CD4-positive, alpha-beta T cell treated with Interferon alpha-2 for 1 hour (primary cell): Measurements from ENCODE around the gene CMTR1.
"Not testable (repeated sequence)": the region's sequence is repeated elsewhere in the genome, so short reads cannot be mapped to it uniquely, and the experiment has no call there.

ENCODE experiments used
- DNase-seq, 2 donors: peaks; one replicate each; pipeline ENCODE4 v3.0.0-alpha.2; 2020 to 2022

The CMTR1 gene

GRCh38 chr6:37432916-37433656, at the start of gene CMTR1:
Gene CMTR1, plus strand, starts transcription at chr6:37433221. Its CDS starts 2,409 bp downstream, at chr6:37435630.
- peak; percentile 98 to 99 for DNase-seq

GRCh38 chr6:37388578-37388977, 44.4 kb upstream of the CMTR1 start:
- no peak for DNase-seq

GRCh38 chr6:37389857-37390256, 43.2 kb upstream of the CMTR1 start:
- DNase-seq, result no peak

GRCh38 chr6:37391120-37391519, 41.9 kb upstream of the CMTR1 start:
- DNase-seq, result no peak

GRCh38 chr6:37392821-37393220, 40.2 kb upstream of the CMTR1 start:
- DNase-seq, result no peak

- no peak for DNase-seq
These were observed 39.6 kb upstream of the CMTR1 start for GRCh38 chr6:37393381-37393929.

DNA sequence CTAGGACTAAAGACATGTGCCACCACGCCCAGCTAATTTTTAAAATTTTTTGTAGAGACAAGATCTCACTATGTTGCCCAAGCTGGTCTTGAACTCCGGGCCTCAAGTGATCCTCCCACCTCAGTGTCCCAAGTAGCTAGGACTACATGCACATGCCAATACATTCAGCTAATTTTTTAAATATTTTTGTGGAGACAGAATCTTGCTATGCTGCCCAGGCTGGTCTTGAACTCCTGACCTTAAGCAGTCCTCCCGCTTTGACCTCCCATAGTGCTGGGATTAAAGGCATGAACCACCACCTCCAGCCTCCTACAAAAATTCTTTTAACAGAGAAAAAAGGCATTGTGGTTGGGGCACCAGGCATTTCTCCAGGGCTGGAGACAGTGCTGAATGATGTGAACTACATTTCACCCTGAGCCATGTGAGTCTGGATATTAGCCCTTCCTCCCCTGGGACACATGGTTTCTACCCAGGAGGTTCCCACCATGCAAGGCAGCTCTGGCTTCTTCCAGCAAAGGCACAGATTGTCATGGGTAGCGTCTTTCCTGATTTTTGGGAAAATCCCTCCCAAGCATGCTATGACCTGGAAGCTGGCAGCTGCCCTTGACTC, 36.3 kb upstream of the CMTR1 start:
- DNase-seq, result no peak

GRCh38 chr6:37399131-37399530, 33.9 kb upstream of the CMTR1 start:
- no peak for DNase-seq

- DNase-seq, result no peak
These were observed 33.1 kb upstream of the CMTR1 start for GRCh38 chr6:37399795-37400490.

- DNase-seq, result not testable (repeated sequence)
These were observed 31.4 kb upstream of the CMTR1 start for GRCh38 chr6:37401658-37402057.

- no peak for DNase-seq
These were observed 26.2 kb upstream of the CMTR1 start for GRCh38 chr6:37406726-37407341.

DNA sequence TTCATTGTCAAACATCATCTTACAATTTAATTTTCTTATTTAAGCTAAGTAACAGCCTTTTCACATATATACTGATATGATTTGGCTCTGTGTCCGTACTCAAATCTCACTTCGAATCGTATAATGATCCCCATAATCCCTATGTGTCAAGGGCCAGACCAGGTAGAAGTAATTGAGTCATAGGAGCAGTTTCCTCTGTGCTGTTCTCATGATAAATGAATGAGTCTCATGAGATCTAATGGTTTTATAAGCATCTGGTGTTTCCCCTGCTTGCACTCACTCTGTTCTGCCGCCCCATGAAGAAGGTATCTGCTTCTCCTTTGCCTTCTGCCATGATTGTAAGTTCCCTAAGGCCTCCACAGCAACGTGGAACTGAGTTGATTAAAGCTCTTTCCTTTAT, 25.1 kb upstream of the CMTR1 start:
- no peak for DNase-seq

DNA sequence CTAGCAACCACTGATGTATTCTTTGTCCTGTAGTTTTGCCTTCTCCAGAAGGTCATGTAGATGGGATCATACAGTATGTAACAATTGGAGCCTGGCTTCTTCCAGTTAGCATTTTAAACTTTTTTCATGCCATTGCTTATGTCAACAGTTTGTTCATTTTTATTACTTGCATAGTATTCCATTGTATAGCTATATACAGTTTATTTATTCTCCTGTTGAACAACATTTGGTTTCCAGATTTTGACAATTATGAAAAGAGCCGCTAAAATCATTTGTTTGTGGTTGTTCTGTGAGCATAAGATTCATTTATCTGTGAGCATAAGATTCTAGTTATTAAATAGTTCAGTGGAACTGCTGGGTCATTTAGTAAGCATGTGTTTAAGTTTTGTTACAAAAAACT, 23.5 kb upstream of the CMTR1 start:
- no peak for DNase-seq

DNA sequence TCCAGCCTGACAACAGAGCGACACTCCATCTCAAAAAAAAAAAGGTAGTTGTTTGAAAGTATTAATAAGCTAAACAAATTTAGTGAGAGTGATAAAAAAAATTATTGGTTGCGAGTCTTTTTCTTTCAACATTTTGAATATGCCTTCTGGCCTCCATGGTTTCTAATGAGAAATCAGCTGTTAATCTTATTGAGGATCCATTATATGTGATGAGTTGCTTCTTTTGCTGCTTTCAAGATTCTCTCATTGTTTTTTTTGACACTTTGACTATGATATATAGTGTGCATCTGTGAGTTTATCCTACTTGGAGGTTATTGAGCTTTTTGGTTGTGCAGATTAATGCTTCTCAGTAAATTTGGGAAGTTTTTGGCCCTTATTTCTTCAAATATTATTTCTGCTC, 15.6 kb upstream of the CMTR1 start:
- no peak for DNase-seq

- DNase-seq, result no peak
These were observed 14.3 kb upstream of the CMTR1 start for GRCh38 chr6:37418722-37419121.

- no peak for DNase-seq
These were observed 6.7 kb upstream of the CMTR1 start for GRCh38 chr6:37426058-37426944.

DNA sequence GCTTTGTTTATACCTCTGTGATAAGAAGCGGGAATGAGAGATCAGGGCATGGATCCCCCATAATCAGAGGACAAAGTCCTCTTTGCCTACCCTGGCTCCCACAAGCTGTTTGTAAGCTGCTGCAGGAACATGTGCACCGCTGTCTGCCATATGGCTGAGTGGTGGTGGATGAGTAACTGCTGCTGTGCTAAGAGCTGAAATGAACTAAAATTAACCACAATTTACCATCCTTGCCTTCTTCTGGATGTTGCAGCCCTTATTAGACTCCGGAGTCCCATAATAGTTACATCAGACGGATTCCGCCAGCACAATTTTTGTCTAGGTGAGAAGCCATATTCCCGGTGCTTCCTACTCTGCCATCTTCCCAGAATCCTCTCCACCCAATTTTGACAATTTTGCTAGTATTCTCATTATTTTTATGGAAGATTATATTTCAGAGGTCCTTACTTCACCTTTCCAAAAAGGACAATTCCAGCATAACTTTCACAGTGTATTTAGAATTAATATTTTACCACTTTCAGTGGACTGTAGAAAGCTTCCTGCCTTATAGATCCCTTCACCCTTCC, 6.0 kb upstream of the CMTR1 start:
- DNase-seq, result no peak

DNA sequence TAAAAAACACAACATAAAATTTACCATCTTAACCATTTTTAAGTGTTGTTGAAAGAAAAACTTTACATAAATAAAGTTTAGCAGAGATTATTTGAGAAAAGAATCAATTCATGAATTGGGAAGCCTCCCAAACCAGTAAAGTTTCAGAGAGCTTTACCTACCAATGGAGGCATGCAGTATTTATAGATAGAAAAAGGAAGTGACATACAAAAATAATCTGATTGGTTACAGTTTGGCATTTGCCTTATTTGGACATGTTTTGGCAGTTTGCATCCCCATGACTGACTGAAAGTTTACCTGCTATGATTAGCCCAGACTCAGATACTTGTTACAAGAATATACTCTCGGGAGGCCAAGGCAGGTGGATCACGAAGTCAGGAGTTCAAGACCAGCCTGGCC, 3.7 kb upstream of the CMTR1 start:
- no peak for DNase-seq

DNA sequence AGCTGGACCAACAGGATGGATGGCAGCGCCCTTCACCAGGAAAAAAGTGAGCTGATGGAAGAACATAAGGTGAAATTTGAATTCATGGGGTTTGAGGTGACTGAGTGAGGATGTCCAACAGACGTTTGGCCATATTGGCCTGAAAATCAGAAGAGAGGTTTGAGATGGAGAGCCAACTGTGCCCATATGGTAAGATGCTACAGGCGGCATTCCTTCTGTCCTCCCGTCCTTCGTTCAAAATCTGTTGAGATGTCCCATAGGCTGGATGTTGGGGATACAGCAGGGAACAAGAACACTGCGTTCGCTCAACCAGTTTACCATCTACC, 468 bp upstream of the CMTR1 start:
- no peak for DNase-seq

GRCh38 chr6:37433657-37434271, 743 bp downstream of the CMTR1 start:
- DNase-seq, result peak; percentile 56 to 76

DNA sequence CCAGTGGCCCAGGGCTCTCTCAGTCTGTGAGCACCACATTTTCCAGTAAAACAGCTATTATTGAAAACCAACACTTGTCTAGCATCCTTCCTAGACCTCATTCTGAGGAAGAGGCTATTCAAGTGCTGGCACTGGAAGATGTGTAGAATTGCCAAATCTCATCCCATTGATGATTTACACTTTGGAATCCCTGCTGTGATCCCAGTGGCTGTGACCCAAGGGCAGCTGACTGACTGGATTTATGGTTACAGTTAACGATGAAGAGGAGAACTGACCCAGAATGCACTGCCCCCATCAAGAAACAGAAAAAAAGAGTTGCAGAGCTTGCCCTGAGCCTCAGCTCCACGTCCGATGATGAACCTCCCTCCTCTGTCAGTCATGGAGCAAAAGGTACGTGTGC, 2.4 kb downstream of the CMTR1 start:
- DNase-seq, result no peak

GRCh38 chr6:37435816-37436215, 2.8 kb downstream of the CMTR1 start:
- no peak for DNase-seq
